Measurements from ENCODE around the gene ZFAND6.

DNA sequence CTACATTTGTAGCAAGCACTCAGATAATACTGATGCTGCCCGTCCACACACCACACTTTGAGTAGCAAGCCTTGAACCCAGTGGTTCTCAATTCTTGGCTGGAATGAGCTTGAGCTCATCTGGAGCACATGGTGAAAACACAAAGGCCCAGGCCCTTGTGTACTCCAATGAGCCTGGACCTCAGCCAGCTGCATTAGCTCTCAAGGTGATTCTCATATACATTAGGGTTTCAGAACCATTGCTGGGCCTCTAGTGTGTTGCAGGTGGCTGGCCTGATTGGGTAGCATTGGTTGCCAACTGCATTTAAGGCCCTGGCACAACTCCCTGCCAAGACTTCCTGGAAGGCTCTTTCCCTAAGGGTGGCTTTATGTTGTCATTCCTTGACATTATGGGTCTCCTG, 23.4 kb upstream of the ZFAND6 start:
- TF ChIP-seq, protein P1, sequence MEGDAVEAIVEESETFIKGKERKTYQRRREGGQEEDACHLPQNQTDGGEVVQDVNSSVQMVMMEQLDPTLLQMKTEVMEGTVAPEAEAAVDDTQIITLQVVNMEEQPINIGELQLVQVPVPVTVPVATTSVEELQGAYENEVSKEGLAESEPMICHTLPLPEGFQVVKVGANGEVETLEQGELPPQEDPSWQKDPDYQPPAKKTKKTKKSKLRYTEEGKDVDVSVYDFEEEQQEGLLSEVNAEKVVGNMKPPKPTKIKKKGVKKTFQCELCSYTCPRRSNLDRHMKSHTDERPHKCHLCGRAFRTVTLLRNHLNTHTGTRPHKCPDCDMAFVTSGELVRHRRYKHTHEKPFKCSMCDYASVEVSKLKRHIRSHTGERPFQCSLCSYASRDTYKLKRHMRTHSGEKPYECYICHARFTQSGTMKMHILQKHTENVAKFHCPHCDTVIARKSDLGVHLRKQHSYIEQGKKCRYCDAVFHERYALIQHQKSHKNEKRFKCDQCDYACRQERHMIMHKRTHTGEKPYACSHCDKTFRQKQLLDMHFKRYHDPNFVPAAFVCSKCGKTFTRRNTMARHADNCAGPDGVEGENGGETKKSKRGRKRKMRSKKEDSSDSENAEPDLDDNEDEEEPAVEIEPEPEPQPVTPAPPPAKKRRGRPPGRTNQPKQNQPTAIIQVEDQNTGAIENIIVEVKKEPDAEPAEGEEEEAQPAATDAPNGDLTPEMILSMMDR (conservative IDR thresholded peaks at IDR 0.05; ENCODE audit: low read depth, low read length): no peak
- no peak for TF ChIP-seq EZH2 (IDR thresholded peaks at IDR 0.05; ENCODE audit: borderline replicate concordance, low read depth, low read length, poor library complexity, severe bottlenecking)

Measured in A673 (cell line).